IgD-negative memory B cell (primary cell): ENCODE data around the gene VAV2. TPM values are rescaled to one million over a fixed set of nuclear protein-coding genes. Genes with fewer than 3 reads are reported as not detected.

Experiments
- H3K27ac Mint-ChIP-seq, 3 donors: one replicate each; pipeline ENCODE4 v1.8.0; 2020 to 2022; ENCODE audit warnings: mild to moderate bottlenecking in 3 of 3, mixed read lengths in 3 of 3, moderate library complexity in 1 of 3
- H3K27me3 Mint-ChIP-seq: one replicate; pipeline ENCODE4 v1.8.0; 2021; ENCODE audit warnings: mixed read lengths
- H3K36me3 Mint-ChIP-seq: one replicate; pipeline ENCODE4 v1.8.0; 2020; ENCODE audit warnings: mild to moderate bottlenecking, mixed read lengths
- H3K4me1 Mint-ChIP-seq, 3 donors: one replicate each; pipeline ENCODE4 v1.8.0; 2020 to 2022; ENCODE audit warnings: mixed read lengths in 3 of 3, mild to moderate bottlenecking in 1 of 3
- H3K4me3 Mint-ChIP-seq, 4 donors: one replicate each; pipeline ENCODE4 v1.8.0; 2020 to 2022; ENCODE audit warnings: mild to moderate bottlenecking in 4 of 4, mixed read lengths in 4 of 4, moderate library complexity in 3 of 4
- H3K9me3 Mint-ChIP-seq, 3 donors: one replicate each; pipeline ENCODE4 v1.8.0; 2020 to 2021; ENCODE audit warnings: mixed read lengths in 3 of 3, mild to moderate bottlenecking in 1 of 3
- polyA plus RNA-seq: library from polyadenylated mRNA; unstranded; fragments of 300-500 nt; fragmentation: Illumina TruSeq; gene quantifications from one replicate; pipeline ENCODE4 v1.2.3, GENCODE V29; 2021

The VAV2 gene
- polyA plus RNA-seq, 1 donor from 2014 or later, result 28.7 TPM

DNA sequence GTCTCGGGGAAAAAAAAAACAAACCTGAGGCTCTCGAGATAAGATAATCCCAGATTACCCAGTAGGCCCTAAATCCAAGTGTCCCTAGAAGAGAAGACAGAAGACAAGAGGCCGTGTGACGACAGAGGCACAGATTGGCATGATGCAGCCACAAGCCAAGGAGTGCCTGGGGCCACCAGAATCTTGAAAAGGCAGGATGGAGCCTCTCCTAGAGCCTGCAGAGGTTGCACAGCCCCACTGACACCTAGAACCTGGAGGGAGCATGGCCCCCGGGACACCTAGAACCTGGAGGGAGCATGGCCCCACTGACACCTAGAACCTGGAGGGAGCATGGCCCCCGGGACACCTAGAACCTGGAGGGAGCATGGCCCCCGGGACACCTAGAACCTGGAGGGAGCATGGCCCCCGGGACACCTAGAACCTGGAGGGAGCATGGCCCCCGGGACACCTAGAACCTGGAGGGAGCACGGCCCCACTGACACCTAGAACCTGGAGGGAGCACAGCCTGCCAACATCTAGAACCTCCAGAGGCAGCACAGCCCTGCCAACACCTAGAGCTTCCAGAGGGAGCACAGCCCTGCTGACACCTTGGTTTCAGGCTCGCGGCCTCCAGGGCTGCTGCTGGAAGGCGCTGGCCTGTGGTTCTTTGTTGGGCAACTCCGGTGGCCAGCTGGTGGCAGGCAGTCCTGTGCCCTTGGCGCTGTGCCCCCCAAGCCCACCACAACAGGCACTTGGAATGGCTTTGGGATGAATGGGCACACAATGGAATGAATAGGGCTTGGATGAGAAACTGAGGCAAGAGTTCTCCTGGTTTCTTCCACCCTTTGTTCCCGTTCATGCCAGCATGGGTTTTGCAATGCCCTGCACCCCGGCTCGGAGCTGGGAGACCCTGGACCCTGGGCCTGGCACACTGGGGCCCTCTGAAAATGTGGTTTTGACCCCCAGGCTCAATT lies 39.2 kb downstream of the VAV2 start:
- Mint-ChIP-seq H3K9me3 (no peaks in the 10 kb centered on the region), H3K4me1 (peaks cover 36 to 48% (median 43%) of the 10 kb centered on the region in 3 donors), H3K27ac (peak overlapping the region in 2 of 3 donors; percentile 47 to 81), H3K27me3 (no peaks in the 10 kb centered on the region), H3K4me3 (no peak overlapping the region), H3K36me3 (no peaks in the 10 kb centered on the region)

DNA sequence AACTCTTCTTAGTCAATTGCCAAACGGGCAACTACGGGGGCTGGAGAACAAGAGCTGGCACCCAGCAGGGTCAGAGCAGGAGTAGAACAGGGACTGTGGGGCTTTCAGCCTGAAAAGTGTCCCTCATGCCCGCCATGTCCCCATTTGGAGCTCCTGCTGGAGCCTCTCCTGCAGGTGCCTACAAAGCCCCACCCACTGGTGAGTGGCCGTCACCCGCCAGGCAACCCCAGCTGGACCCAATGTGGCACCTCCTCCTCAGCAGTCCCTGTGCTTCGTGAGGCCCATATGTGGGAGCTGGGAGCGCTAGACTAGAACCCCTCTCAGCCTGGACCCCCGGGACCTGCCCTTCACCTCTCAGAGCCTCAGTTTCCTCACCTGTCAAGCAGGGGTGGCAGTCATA lies 40.9 kb downstream of the VAV2 start:
- Mint-ChIP-seq H3K36me3 (peaks cover 4% of the 10 kb centered on the region), H3K4me1 (peaks cover 36 to 48% (median 46%) of the 10 kb centered on the region in 3 donors), H3K4me3 (peak overlapping the region in 1 of 4 donors; percentile 42), H3K9me3 (no peaks in the 10 kb centered on the region), H3K27me3 (no peaks in the 10 kb centered on the region), H3K27ac (peak overlapping the region; percentile 64 to 86 (median 71))

- Mint-ChIP-seq H3K9me3 (no peaks in the 10 kb centered on the region), H3K4me1 (peaks cover 37 to 49% (median 47%) of the 10 kb centered on the region in 3 donors), H3K27ac (peak overlapping the region; percentile 64 to 86 (median 78)), H3K36me3 (peaks cover 4% of the 10 kb centered on the region), H3K4me3 (peak overlapping the region in 2 of 4 donors; percentile 22 to 42), H3K27me3 (peaks cover 1% of the 10 kb centered on the region)
These were observed 41.5 kb downstream of the VAV2 start for GRCh38 chr9:133950629-133951111.

DNA sequence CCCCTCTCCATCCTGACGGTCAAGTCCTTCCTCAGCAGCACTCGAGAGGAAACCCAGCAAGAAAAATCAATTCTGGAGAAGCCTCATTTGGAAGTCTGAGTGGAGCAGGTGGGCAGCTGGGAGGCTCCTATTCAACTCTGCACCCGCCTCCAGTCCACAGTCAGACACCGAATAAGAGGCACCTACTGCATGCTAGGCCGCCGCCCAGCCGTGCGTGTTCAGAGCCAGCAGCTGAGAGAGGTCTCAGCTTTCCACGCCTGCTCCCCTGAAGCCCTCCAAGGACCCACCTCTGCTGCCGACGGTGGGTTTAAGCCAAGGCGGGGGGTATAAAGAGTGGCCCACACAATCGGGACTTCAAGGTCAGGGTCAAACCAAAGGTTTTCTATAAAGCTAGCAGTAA lies 41.9 kb downstream of the VAV2 start:
- peak overlapping the region in 2 of 4 donors; percentile 12 to 47 for H3K4me3 Mint-ChIP-seq
- peaks cover 4% of the 10 kb centered on the region for H3K36me3 Mint-ChIP-seq
- H3K27me3 Mint-ChIP-seq, result peaks cover 2% of the 10 kb centered on the region
- H3K9me3 Mint-ChIP-seq, result no peaks in the 10 kb centered on the region
- peak overlapping the region in 2 of 3 donors; percentile 64 to 86 for H3K27ac Mint-ChIP-seq
- peaks cover 42 to 53% (median 49%) of the 10 kb centered on the region in 3 donors for H3K4me1 Mint-ChIP-seq

- peaks cover 41 to 48% (median 48%) of the 10 kb centered on the region in 3 donors for H3K4me1 Mint-ChIP-seq
These were observed 42.5 kb downstream of the VAV2 start for GRCh38 chr9:133949486-133950061.

DNA sequence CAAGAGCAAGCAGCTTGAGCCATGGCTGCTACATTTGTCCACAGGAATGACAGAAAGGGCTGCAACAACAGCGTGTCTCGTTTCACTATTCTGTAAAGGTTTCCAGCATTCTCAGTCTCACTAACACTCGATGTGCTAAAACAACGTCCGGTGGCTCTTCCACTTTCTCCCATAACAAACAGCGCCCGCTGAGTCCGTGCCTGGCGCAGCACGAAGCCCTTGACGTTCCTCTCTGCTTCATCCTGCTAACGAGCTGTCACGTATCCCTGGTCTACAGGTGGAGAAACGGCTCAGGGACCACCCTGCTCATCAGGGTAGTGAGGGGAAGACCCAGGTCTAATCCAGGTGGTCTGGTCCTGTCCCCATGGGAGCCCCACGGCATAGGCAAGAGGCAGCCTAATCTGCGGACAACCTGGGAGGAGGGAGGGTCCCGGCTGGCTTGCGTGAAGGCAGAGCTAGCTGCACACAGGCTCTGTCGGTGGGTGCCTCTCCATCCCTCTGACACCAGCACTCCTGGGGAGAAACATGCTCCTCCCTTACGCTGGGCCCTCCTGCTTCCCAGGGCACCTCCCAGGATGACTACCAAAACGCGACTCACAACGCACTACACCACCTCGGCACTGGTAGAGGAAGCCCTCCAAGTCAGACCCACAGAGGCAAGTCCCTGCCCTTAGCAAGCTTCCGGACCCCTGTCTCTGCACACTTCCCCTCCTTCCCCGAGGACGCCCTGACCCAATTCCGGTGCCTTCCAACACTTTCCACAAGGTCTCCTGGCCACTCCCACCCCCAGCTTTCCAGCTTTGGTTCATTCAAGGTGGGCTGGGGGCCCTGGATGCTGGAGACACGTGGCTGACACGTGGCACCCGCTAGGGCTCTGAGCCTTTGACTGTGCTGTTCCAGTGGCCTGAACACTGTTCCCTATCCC lies 43.3 kb downstream of the VAV2 start:
- H3K9me3 Mint-ChIP-seq, result no peaks in the 10 kb centered on the region
- H3K4me3 Mint-ChIP-seq, result peak overlapping the region; percentile 32 to 79 (median 55)
- H3K36me3 Mint-ChIP-seq, result peaks cover 4% of the 10 kb centered on the region
- peaks cover 33 to 45% (median 42%) of the 10 kb centered on the region in 3 donors for H3K4me1 Mint-ChIP-seq
- H3K27me3 Mint-ChIP-seq, result peaks cover 2% of the 10 kb centered on the region
- peak overlapping the region; percentile 45 to 95 (median 84) for H3K27ac Mint-ChIP-seq

More at GRCh38 chr9:133949486-133950061, 42.5 kb downstream of the VAV2 start:
- peak overlapping the region in 1 of 3 donors; percentile 67 for H3K27ac Mint-ChIP-seq
- H3K27me3 Mint-ChIP-seq, result peaks cover 2% of the 10 kb centered on the region
- H3K9me3 Mint-ChIP-seq, result no peaks in the 10 kb centered on the region
- peaks cover 4% of the 10 kb centered on the region for H3K36me3 Mint-ChIP-seq
- H3K4me3 Mint-ChIP-seq, result peak overlapping the region in 2 of 4 donors; percentile 5 to 47

DNA sequence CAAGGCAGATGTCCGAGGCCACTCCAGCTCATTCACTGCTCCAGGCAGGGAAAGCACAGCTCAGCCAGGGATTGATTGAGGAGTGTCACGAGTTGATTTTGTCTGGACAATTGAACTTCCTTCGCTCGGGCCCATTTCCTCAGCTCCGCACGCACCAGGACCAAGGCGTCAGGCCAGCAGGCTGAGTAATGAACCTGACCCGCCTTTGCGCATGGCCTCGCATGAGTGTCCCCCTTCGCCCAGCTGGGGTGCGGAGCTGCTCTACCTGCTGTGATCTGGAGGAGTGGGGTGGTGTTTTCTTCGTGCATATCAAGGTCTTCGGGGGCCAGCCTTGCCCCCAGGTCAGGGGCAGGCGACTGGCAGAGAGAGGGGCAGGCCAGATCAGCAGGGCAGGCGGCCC lies 44.0 kb downstream of the VAV2 start:
- Mint-ChIP-seq H3K9me3 (no peaks in the 10 kb centered on the region), H3K36me3 (peaks cover 4% of the 10 kb centered on the region), H3K4me3 (peak overlapping the region in 2 of 4 donors; percentile 63 to 79), H3K4me1 (peaks cover 32 to 43% (median 40%) of the 10 kb centered on the region in 3 donors), H3K27ac (peak overlapping the region; percentile 45 to 95 (median 84)), H3K27me3 (peaks cover 2% of the 10 kb centered on the region)

DNA sequence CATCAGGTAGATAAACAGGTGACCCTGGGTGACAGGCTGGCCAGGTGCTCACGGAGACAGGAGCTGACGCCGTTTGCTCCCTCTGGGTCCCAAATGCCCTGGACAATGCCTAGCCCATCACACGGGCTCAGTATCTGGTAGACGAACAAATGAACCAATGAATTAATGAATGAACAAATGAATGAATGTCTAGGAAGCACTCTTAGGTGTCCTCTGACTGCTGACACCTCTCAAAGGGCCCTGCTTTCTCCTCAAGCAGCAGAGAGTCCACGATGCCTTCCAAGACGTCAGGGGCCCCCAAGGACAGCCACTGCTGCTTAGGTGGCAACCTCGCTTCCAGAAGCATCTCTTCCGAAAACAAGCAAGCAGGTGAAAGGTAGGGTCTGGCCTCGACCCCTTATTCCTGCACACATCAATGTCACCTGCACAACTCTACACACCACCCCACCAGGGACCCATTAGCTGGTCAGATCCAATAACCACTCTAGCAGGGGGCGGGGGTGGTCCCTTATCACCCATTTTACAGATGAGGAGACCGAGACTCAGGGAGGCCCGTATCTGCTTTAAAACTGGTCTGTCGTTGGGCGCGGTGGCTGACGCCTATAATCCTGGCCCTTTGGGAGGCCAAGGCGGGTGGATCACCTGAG lies 45.2 kb downstream of the VAV2 start:
- H3K4me1 Mint-ChIP-seq, result peaks cover 32 to 41% (median 40%) of the 10 kb centered on the region in 3 donors
- peak overlapping the region; percentile 79 to 97 (median 85) for H3K4me3 Mint-ChIP-seq
- peaks cover 2% of the 10 kb centered on the region for H3K27me3 Mint-ChIP-seq
- no peaks in the 10 kb centered on the region for H3K9me3 Mint-ChIP-seq
- H3K27ac Mint-ChIP-seq, result peak overlapping the region; percentile 95 to 97 (median 95)
- H3K36me3 Mint-ChIP-seq, result peaks cover 4% of the 10 kb centered on the region

DNA sequence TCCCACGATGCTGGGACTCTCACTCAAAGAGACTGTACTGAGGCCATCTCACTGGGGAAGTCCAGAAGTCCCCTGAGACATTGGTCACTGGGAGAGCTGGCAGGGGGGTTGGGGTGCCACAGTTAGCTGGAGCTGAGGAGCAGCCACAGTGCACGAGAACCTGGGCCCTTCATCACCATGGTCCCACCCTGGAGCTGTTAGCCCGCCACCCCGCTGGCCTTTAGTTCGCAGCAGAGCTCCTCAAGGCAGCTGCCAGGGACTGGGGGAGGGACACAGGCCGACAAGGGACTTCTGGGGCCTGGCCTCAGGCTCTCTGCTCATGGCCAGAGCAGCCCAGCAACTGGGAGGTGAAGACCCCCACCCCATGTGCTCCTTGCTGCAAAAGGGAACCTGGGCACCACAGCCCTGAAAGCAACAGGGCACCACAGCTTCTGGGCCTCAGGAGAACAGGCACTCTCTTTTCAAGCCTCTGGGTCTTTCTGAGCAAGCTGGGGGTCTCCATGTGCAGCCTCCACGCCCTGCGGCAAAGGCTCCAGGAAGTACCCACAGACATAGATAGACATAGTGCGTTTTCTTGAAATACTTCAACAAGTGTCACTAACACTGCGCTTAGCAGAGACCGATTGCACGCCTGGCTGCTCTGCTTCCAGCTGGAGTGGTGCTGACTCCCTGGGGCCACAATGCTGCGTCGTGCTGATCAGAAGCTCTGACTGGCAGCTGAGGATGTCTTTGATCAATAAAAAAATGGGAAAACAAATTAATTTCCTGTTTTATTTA lies 46.0 kb downstream of the VAV2 start:
- Mint-ChIP-seq H3K4me1 (peaks cover 32 to 45% (median 42%) of the 10 kb centered on the region in 3 donors), H3K36me3 (peaks cover 7% of the 10 kb centered on the region), H3K27me3 (peaks cover 2% of the 10 kb centered on the region), H3K4me3 (peak overlapping the region; percentile 79 to 97 (median 85)), H3K9me3 (no peaks in the 10 kb centered on the region), H3K27ac (peak overlapping the region; percentile 95 to 97 (median 95))

- peak overlapping the region; percentile 65 to 97 (median 85) for H3K4me3 Mint-ChIP-seq
- peaks cover 26 to 42% (median 39%) of the 10 kb centered on the region in 3 donors for H3K4me1 Mint-ChIP-seq
- H3K27ac Mint-ChIP-seq, result peak overlapping the region; percentile 95 to 97 (median 95)
- peaks cover 2% of the 10 kb centered on the region for H3K27me3 Mint-ChIP-seq
- H3K36me3 Mint-ChIP-seq, result peaks cover 7% of the 10 kb centered on the region
- no peaks in the 10 kb centered on the region for H3K9me3 Mint-ChIP-seq
These were observed 46.7 kb downstream of the VAV2 start for GRCh38 chr9:133945314-133945975.

GRCh38 chr9:133944746-133945135 lies 47.4 kb downstream of the VAV2 start:
- H3K4me3 Mint-ChIP-seq, result peak overlapping the region in 3 of 4 donors; percentile 41 to 89 (median 81)
- peak overlapping the region; percentile 95 to 97 (median 95) for H3K27ac Mint-ChIP-seq
- peaks cover 2% of the 10 kb centered on the region for H3K27me3 Mint-ChIP-seq
- H3K9me3 Mint-ChIP-seq, result no peaks in the 10 kb centered on the region
- peaks cover 7% of the 10 kb centered on the region for H3K36me3 Mint-ChIP-seq
- H3K4me1 Mint-ChIP-seq, result peaks cover 24 to 41% (median 39%) of the 10 kb centered on the region in 3 donors

DNA sequence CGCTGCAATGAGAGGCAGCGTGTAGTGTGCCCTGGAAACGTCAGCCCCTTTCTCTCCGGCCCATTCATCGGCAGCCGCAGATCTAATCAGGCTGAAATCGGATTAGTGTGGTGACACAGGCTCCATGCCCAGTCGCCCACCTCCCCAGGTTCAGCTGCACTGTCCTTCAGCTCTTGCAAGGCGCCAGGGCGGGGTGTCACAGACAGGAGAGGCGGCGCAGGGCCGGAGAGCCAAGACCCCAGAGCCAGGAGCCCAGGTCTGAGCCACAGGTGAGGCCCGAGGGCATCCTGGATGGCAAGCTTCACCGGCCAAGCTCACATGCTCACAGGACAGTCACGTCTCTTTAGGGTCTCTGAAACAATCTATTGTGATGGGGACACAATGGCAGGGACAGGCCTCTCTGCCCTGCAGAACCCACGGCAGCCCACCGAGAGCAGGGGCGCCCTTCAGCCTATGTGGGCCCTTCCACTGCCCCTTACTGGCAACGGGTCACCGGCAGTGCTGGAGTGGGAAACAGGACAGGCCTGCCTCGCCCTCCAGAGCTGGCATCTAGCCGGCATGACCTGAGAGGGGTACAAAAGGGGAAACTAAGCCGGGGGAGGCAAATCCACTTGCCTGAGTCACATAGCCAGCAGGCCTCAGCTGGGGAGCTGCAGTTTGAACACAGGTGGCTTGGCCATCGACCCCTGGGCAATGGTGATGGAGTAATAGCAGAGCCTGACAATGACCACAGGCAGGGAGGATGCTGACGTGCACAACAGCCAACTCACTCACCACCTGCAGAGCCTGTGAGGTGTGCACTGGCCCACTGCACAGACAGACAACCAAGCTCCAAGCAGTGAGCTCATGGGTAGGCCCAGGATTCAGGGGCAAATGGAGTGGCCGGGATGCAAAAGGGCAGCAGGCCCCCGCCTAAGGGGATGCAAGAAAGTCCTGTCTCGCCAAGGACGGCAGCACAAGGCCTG lies 48.1 kb downstream of the VAV2 start:
- peaks cover 2% of the 10 kb centered on the region for H3K27me3 Mint-ChIP-seq
- H3K9me3 Mint-ChIP-seq, result no peaks in the 10 kb centered on the region
- peak overlapping the region; percentile 59 to 95 (median 95) for H3K27ac Mint-ChIP-seq
- H3K36me3 Mint-ChIP-seq, result peaks cover 7% of the 10 kb centered on the region
- H3K4me1 Mint-ChIP-seq, result peaks cover 24 to 41% (median 38%) of the 10 kb centered on the region in 3 donors
- peak overlapping the region in 2 of 4 donors; percentile 23 to 81 for H3K4me3 Mint-ChIP-seq
